GM23338 (cell line): ENCODE measurements around the gene WASF2. TPM values are rescaled to one million over a fixed set of nuclear protein-coding genes. Genes with fewer than 3 reads are reported as not detected.

Source experiments
- ATAC-seq: fragments of 200-7000 bp; cut with Tn5 transposase; 3 replicates; pipeline ENCODE4 v1.9.1; 2020
- DNase-seq: peaks from one replicate; pipeline ENCODE4 v3.0.0-alpha.2; 2015; ENCODE audit warnings: low spot score
- H2AFZ ChIP-seq: fragments of 200-600 bp; sonication (generic); 2 replicates; pipeline ENCODE4 v1.8.0; 2016; ENCODE audit warnings: antibody characterized with exemption, mild to moderate bottlenecking, moderate library complexity
- H3F3A ChIP-seq: fragments of 200-600 bp; sonication (generic); replicated peaks from 2 replicates; pipeline ENCODE4 v1.8.0; 2017; ENCODE audit warnings: antibody characterized with exemption, mixed run types, low read depth
- H3K27ac ChIP-seq: fragments of 200-600 bp; sonication (generic); 2 replicates; pipeline ENCODE4 v1.6.1; 2016; ENCODE audit warnings: low read depth
- H3K27me3 ChIP-seq: fragments of 200-600 bp; sonication (generic); 2 replicates; pipeline ENCODE4 v1.8.0; 2016; ENCODE audit warnings: mild to moderate bottlenecking, mixed run types, moderate library complexity; ENCODE audit not compliant: insufficient read depth
- H3K36me3 ChIP-seq: fragments of 200-600 bp; sonication (generic); 2 replicates; pipeline ENCODE4 v1.8.0; 2016; ENCODE audit warnings: mild to moderate bottlenecking; ENCODE audit not compliant: insufficient read depth
- H3K4me1 ChIP-seq: fragments of 200-600 bp; sonication (generic); 2 replicates; pipeline ENCODE4 v1.8.0; 2016; ENCODE audit warnings: mild to moderate bottlenecking, moderate library complexity; ENCODE audit not compliant: insufficient read depth
- H3K4me2 ChIP-seq: fragments of 200-600 bp; sonication (generic); 2 replicates; pipeline ENCODE4 v1.7.1; 2017; ENCODE audit warnings: mixed run types
- H3K4me3 ChIP-seq: fragments of 200-600 bp; sonication (generic); 2 replicates; pipeline ENCODE4 v1.6.1; 2016; ENCODE audit warnings: mixed run types
- H3K79me2 ChIP-seq: fragments of 200-600 bp; sonication (generic); replicated peaks from 2 replicates; pipeline ENCODE4 v1.8.0; 2017; ENCODE audit warnings: mild to moderate bottlenecking; ENCODE audit not compliant: insufficient read depth
- H3K9me2 ChIP-seq: fragments of 200-600 bp; sonication (generic); 2 replicates; pipeline ENCODE4 v1.8.0; 2017; ENCODE audit not compliant: insufficient read depth
- H4K20me1 ChIP-seq: fragments of 200-600 bp; sonication (generic); replicated peaks from 2 replicates; pipeline ENCODE4 v1.8.0; 2017; ENCODE audit warnings: mild to moderate bottlenecking; ENCODE audit not compliant: insufficient read depth
- H3K27ac Mint-ChIP-seq: 2 replicates; pipeline ENCODE4 v1.8.0; 2020; ENCODE audit warnings: inconsistent platforms, mild to moderate bottlenecking, moderate library complexity, mixed read lengths
- H3K27me3 Mint-ChIP-seq: 3 replicates; pipeline ENCODE4 v1.8.0; 2022; ENCODE audit warnings: low read depth, mild to moderate bottlenecking, moderate library complexity, mixed read lengths, inconsistent platforms; ENCODE audit not compliant: insufficient read depth, poor library complexity
- H3K36me3 Mint-ChIP-seq: 3 replicates; pipeline ENCODE4 v1.8.0; 2021; ENCODE audit warnings: low read depth, mild to moderate bottlenecking, inconsistent platforms, moderate library complexity, mixed read lengths
- H3K4me1 Mint-ChIP-seq: 3 replicates; pipeline ENCODE4 v1.8.0; 2020; ENCODE audit warnings: mild to moderate bottlenecking, inconsistent platforms, mixed read lengths
- H3K4me3 Mint-ChIP-seq: 3 replicates; pipeline ENCODE4 v1.8.0; 2021; ENCODE audit warnings: moderate library complexity, mild to moderate bottlenecking, inconsistent platforms, mixed read lengths
- H3K9me3 Mint-ChIP-seq: 3 replicates; pipeline ENCODE4 v1.8.0; 2020; ENCODE audit warnings: moderate library complexity, mild to moderate bottlenecking, inconsistent platforms, mixed read lengths
- CREB1 ChIP-seq: fragments of 250-450 bp; sonication (Bioruptor Pico); IDR thresholded peaks from 2 replicates; pipeline ENCODE4 v1.5.0; 2020; ENCODE audit warnings: low read depth, mild to moderate bottlenecking, moderate library complexity
- EZH2phosphoT487 ChIP-seq: fragments of 200-600 bp; sonication (generic); IDR thresholded peaks from one replicate; pipeline ENCODE4 v1.8.1; 2018; ENCODE audit warnings: antibody characterized with exemption; ENCODE audit not compliant: unreplicated experiment
- JUNB ChIP-seq: IDR thresholded peaks from one replicate; pipeline ENCODE4 v1.6.1; 2016; ENCODE audit warnings: antibody characterized with exemption; ENCODE audit not compliant: unreplicated experiment
- NANOG ChIP-seq: IDR thresholded peaks from 2 replicates; pipeline ENCODE4 v1.6.1; 2016; ENCODE audit warnings: antibody characterized with exemption, borderline replicate concordance
- REST ChIP-seq: IDR thresholded peaks from one replicate; pipeline ENCODE4 v1.6.1; 2018; ENCODE audit warnings: antibody characterized with exemption; ENCODE audit not compliant: unreplicated experiment
- STAT1 ChIP-seq: IDR thresholded peaks from one replicate; pipeline ENCODE4 v1.6.1; 2016; ENCODE audit warnings: antibody characterized with exemption; ENCODE audit not compliant: unreplicated experiment
- ZNF114 ChIP-seq: fragments of 250-450 bp; sonication (Bioruptor Pico); IDR thresholded peaks from 2 replicates; pipeline ENCODE4 v1.5.0; 2020; ENCODE audit warnings: mild to moderate bottlenecking, moderate library complexity
- ZNF462 ChIP-seq: fragments of 250-450 bp; sonication (Bioruptor Pico); IDR thresholded peaks from 2 replicates; pipeline ENCODE4 v1.5.0; 2020; ENCODE audit warnings: mild to moderate bottlenecking, moderate library complexity
- polyA plus RNA-seq: library from polyadenylated mRNA; unstranded; fragments of >200 nt; fragmentation: Nextera tagmentation; extraction: Ambion mirVana; gene quantifications from 2 replicates; pipeline ENCODE4 v1.2.1, GENCODE V29; 2016
- total RNA-seq: library from RNA; depleted of rRNA; stranded (reverse); fragments of >200 nt; shearing (Covaris generic); gene quantifications from 2 replicates; pipeline ENCODE4 v1.2.3, GENCODE V29; 2014
- TF ChIP-seq, protein P1 (sequence below), 2 experiments: fragments of 200-600 bp in 1 of 2; sonication (generic) in 1 of 2; conservative IDR thresholded peaks; 2 replicates each; pipeline versions ENCODE4 v1.5.1 to v1.6.1; 2016 to 2017; ENCODE audit warnings: antibody characterized with exemption in 2 of 2, low read depth in 2 of 2, mild to moderate bottlenecking in 2 of 2, moderate library complexity in 1 of 2

The WASF2 gene
- total and polyA plus RNA-seq, 2 experiments from 2014 or later = 40.9 to 95.6 TPM

DNA sequence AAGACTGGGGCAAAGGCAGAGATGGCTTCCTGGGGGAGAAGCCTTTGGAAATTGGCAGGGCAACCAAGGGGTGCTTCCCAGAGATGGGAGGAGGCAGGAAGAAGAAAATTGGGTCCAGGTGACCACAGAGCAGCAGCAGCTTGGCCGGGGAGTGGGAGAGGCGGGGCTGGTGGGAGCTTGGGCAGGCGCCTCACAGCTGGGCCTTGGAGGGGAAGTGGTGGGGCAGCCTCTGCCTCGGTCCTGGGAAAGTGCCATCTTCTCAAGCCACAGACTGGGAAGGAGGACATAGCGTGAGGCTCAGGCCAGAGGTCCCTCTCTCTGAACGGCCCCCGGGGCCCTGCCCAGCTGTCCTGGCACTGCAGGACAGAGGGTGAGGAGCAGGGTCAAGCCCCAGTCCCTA, 24.0 kb upstream of the WASF2 start:
- DNase-seq = no peak

More for the DNA sequence above, 24.0 kb upstream of the WASF2 start:
- TF ChIP-seq ZNF114 (no peak), REST (no peak), EZH2phosphoT487 (no peak), CREB1 (no peak), JUNB (no peak), ZNF462 (CRISPR knock-in tag) (no peak), STAT1 (no peak), NANOG (no peak)
- TF ChIP-seq, protein P1, sequence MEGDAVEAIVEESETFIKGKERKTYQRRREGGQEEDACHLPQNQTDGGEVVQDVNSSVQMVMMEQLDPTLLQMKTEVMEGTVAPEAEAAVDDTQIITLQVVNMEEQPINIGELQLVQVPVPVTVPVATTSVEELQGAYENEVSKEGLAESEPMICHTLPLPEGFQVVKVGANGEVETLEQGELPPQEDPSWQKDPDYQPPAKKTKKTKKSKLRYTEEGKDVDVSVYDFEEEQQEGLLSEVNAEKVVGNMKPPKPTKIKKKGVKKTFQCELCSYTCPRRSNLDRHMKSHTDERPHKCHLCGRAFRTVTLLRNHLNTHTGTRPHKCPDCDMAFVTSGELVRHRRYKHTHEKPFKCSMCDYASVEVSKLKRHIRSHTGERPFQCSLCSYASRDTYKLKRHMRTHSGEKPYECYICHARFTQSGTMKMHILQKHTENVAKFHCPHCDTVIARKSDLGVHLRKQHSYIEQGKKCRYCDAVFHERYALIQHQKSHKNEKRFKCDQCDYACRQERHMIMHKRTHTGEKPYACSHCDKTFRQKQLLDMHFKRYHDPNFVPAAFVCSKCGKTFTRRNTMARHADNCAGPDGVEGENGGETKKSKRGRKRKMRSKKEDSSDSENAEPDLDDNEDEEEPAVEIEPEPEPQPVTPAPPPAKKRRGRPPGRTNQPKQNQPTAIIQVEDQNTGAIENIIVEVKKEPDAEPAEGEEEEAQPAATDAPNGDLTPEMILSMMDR (conservative IDR thresholded peaks at IDR 0.05; ENCODE audit: low read depth in 2 of 2) = no peak
- Mint-ChIP-seq H3K27ac (no peak overlapping the region), H3K27me3 (peaks cover 6% of the 10 kb centered on the region), H3K4me1 (peaks cover 18% of the 10 kb centered on the region), H3K4me3 (no peak overlapping the region), H3K36me3 (no peaks in the 10 kb centered on the region), H3K9me3 (no peaks in the 10 kb centered on the region)
- Histone ChIP-seq H3K36me3 (no peaks in the 10 kb centered on the region), H3K27me3 (no peaks in the 10 kb centered on the region), H3K4me1 (peaks cover 4% of the 10 kb centered on the region; the same call in 1 of the 2 replicates), H4K20me1 (no peaks in the 10 kb centered on the region), H2AFZ (peak overlapping the region; percentile 74), H3F3A (no peaks in the 10 kb centered on the region), H3K27ac (no peak overlapping the region), H3K4me2 (no peak overlapping the region), H3K4me3 (no peak overlapping the region), H3K79me2 (no peaks in the 10 kb centered on the region), H3K9me2 (no peaks in the 10 kb centered on the region)
- no peak; the same call in 1 of the 3 replicates for ATAC-seq
